Ascending aorta (tissue), 2 donors: ENCODE data around the gene MGAT5. TPM values are rescaled to one million over a fixed set of nuclear protein-coding genes. Genes with fewer than 3 reads are reported as not detected.

Experiments
- DNase-seq, 2 donors: peaks; one replicate each; pipeline ENCODE4 v3.0.0-alpha.2; 2019; ENCODE audit warnings: low spot score in 2 of 2
- H3K27ac ChIP-seq, 2 donors: fragments of 200-600 bp; sonication (generic); one replicate each; pipeline ENCODE4 v1.5.1; 2016 to 2017; ENCODE audit warnings: mild to moderate bottlenecking in 1 of 2
- H3K27me3 ChIP-seq: fragments of 200-600 bp; sonication (generic); one replicate; pipeline ENCODE4 v1.5.1; 2017
- H3K36me3 ChIP-seq, 2 donors: fragments of 200-600 bp; sonication (generic); one replicate each; pipeline ENCODE4 v1.5.1; 2016
- H3K4me1 ChIP-seq, 2 donors: fragments of 200-600 bp; sonication (generic); one replicate each; pipeline ENCODE4 v1.5.1; 2016 to 2017; ENCODE audit warnings: mild to moderate bottlenecking in 1 of 2
- H3K4me3 ChIP-seq, 2 donors: fragments of 200-600 bp; sonication (generic); one replicate each; pipeline ENCODE4 v1.5.1; 2016 to 2017; ENCODE audit warnings: mild to moderate bottlenecking in 1 of 2
- H3K9me3 ChIP-seq, 2 donors: fragments of 200-600 bp; sonication (generic); one replicate each; pipeline ENCODE4 v1.5.1; 2016
- CTCF ChIP-seq, 3 experiments: fragments of 200-600 bp in 2 of 3; fragments of 450-650 bp in 1 of 3; sonication (generic) in 2 of 3; IDR thresholded peaks; one replicate each; pipeline ENCODE4 v1.5.1; 2016 to 2019; ENCODE audit warnings: antibody characterized with exemption in 3 of 3, mild to moderate bottlenecking in 1 of 3, moderate library complexity in 1 of 3
- intact Hi-C: fragments of 100-400 bp; cut with DNase I; formaldehyde crosslinking; loops from one replicate; pipeline ENCODE4 v1.15.1; 2023
- total RNA-seq: library from RNA; depleted of rRNA; stranded (reverse); fragments of >200 nt; gene quantifications from one replicate; pipeline ENCODE4 v1.1.0, GENCODE V29; 2016

MGAT5 gene
- total RNA-seq, 1 donor from 2014 or later = 15.4 TPM

DNA sequence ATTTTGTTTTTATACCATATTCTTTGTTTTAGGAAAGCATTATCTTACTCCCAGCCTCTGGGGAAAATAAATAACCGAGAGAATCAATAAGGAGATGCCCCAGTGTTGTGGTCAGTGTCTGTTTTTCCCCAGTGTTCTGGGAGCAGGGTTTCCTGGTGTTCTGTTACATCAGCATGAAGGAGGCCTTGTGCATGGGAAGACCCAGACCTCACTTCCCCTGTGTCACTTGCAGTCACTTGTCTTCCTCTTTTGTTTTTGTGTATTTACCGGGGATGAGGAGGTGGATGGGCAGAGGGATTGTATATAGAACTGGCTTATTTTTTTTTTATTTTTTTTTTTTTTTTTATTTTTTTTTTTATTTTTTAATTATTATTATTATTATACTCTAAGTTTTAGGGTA is 45.0 kb upstream of the MGAT5 start:
- H3K9me3 ChIP-seq = no peaks in the 10 kb centered on the region
- no peak overlapping the region for H3K4me3 ChIP-seq
- H3K27me3 ChIP-seq = no peaks in the 10 kb centered on the region
- no peak overlapping the region for H3K27ac ChIP-seq
- H3K4me1 ChIP-seq = peaks cover 0 to 17% of the 10 kb centered on the region in 2 donors
- DNase-seq = no peak
- no peak for TF ChIP-seq CTCF (IDR thresholded peaks at IDR 0.05)
- intact Hi-C loops = loop anchor here (5.0 kb wide), 3 partner anchors 72 to 203 kb away; no protein-coding TSS in a partner anchor
- no peaks in the 10 kb centered on the region for H3K36me3 ChIP-seq

DNA sequence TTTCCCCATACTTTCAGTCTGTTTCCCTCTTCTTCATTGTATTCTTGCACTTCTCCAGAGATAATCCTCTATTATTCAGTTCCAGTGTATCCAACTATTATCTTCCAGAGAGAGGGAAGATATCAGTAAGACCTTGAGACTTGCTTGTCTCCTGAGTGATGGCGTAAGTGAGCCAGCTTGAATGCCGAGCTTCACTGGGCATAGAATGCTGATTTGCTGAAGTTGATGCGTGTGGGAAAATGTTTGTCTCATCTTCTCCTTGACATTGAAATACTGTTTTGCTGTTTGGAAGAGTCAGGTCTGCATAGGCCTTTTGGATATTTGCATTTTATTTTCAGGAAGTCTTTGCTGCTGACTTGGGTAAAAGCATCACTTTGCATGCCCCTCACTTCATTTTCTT is 41.1 kb upstream of the MGAT5 start:
- Histone ChIP-seq H3K4me3 (no peak overlapping the region), H3K9me3 (no peaks in the 10 kb centered on the region), H3K4me1 (no peaks in the 10 kb centered on the region), H3K27me3 (no peaks in the 10 kb centered on the region), H3K36me3 (no peaks in the 10 kb centered on the region), H3K27ac (no peak overlapping the region)
- intact Hi-C loops = no loop called here
- DNase-seq = no peak
- TF ChIP-seq CTCF (IDR thresholded peaks at IDR 0.05) = no peak

- no peak for DNase-seq
- H3K27ac ChIP-seq = no peak overlapping the region
- no peaks in the 10 kb centered on the region for H3K4me1 ChIP-seq
- no peak for TF ChIP-seq CTCF (IDR thresholded peaks at IDR 0.05)
- H3K27me3 ChIP-seq = no peaks in the 10 kb centered on the region
- H3K9me3 ChIP-seq = no peaks in the 10 kb centered on the region
- H3K4me3 ChIP-seq = no peak overlapping the region
- intact Hi-C loops = no loop called here
- no peaks in the 10 kb centered on the region for H3K36me3 ChIP-seq
Observed at GRCh38 chr2:134216152-134216829, 37.6 kb upstream of the MGAT5 start.

- DNase-seq = no peak
- H3K27ac ChIP-seq = no peak overlapping the region
- intact Hi-C loops = no loop called here
- H3K4me1 ChIP-seq = no peaks in the 10 kb centered on the region
- no peaks in the 10 kb centered on the region for H3K36me3 ChIP-seq
- TF ChIP-seq CTCF (IDR thresholded peaks at IDR 0.05) = no peak
- H3K9me3 ChIP-seq = no peaks in the 10 kb centered on the region
- H3K27me3 ChIP-seq = no peaks in the 10 kb centered on the region
- no peak overlapping the region for H3K4me3 ChIP-seq
Observed at GRCh38 chr2:134217351-134217750, 36.5 kb upstream of the MGAT5 start.

DNA sequence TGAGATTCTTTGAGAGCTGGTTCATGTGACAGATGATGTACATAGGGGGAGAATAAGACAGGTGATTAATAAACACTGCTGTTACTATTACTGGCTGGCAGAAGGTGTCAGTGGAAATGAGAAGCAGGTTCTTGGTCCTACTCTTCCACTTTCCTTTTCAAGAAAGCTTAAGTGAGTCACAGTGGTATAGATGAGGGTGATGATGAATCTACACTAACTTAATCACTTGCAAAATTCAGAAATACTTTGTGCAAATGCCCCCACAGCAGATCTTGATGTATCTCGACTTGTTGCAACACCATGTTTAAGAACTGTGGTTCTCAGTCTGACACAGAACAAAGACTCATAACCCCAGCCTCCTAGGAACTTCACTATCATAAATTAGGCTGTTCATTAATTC is 35.9 kb upstream of the MGAT5 start:
- no peak overlapping the region for H3K27ac ChIP-seq
- no peaks in the 10 kb centered on the region for H3K36me3 ChIP-seq
- H3K4me1 ChIP-seq = no peaks in the 10 kb centered on the region
- no peak for TF ChIP-seq CTCF (IDR thresholded peaks at IDR 0.05)
- DNase-seq = no peak
- H3K27me3 ChIP-seq = no peaks in the 10 kb centered on the region
- H3K9me3 ChIP-seq = no peaks in the 10 kb centered on the region
- H3K4me3 ChIP-seq = no peak overlapping the region
- intact Hi-C loops = no loop called here

- TF ChIP-seq CTCF (IDR thresholded peaks at IDR 0.05) = no peak
- DNase-seq = no peak
- Histone ChIP-seq H3K27me3 (no peaks in the 10 kb centered on the region), H3K4me3 (no peak overlapping the region), H3K4me1 (no peaks in the 10 kb centered on the region), H3K27ac (no peak overlapping the region), H3K36me3 (no peaks in the 10 kb centered on the region), H3K9me3 (no peaks in the 10 kb centered on the region)
- intact Hi-C loops = no loop called here
Observed at GRCh38 chr2:134218414-134218813, 35.5 kb upstream of the MGAT5 start.
